DMS53 (cell line): ENCODE measurements around the gene SLC16A2.
"Not testable (repeated sequence)": the region's sequence is repeated elsewhere in the genome, so short reads cannot be mapped to it uniquely, and the experiment has no call there.

Experiments
- DNase-seq: peaks from one replicate; lab custom pipeline; 2025; lab: John Stamatoyannopoulos, UW

The SLC16A2 gene

GRCh38 chrX:74446876-74447275, 25.6 kb downstream of the SLC16A2 start:
- DNase-seq, result no peak

GRCh38 chrX:74448669-74449068, 27.4 kb downstream of the SLC16A2 start:
- no peak for DNase-seq

GRCh38 chrX:74449322-74449936, 28.1 kb downstream of the SLC16A2 start:
- no peak for DNase-seq

GRCh38 chrX:74449937-74450330, 28.6 kb downstream of the SLC16A2 start:
- DNase-seq, result no peak

GRCh38 chrX:74450803-74451449, 29.6 kb downstream of the SLC16A2 start:
- no peak for DNase-seq

- no peak for DNase-seq
Observed at GRCh38 chrX:74451450-74452198, 30.3 kb downstream of the SLC16A2 start.

GRCh38 chrX:74452199-74452481, 30.8 kb downstream of the SLC16A2 start:
- no peak for DNase-seq

GRCh38 chrX:74453178-74453577, 31.9 kb downstream of the SLC16A2 start:
- DNase-seq, result no peak

- not testable (repeated sequence) for DNase-seq
Observed at GRCh38 chrX:74454233-74454632, 32.9 kb downstream of the SLC16A2 start.

- DNase-seq, result peak; percentile 11
Observed at GRCh38 chrX:74458736-74459135, 37.4 kb downstream of the SLC16A2 start.

GRCh38 chrX:74461384-74461783, 40.1 kb downstream of the SLC16A2 start:
- DNase-seq, result no peak

GRCh38 chrX:74464722-74465121, 43.4 kb downstream of the SLC16A2 start:
- no peak for DNase-seq

- DNase-seq, result no peak
Observed at GRCh38 chrX:74465424-74465823, 44.1 kb downstream of the SLC16A2 start.

GRCh38 chrX:74467656-74468055, 46.4 kb downstream of the SLC16A2 start:
- DNase-seq, result no peak

GRCh38 chrX:74473116-74473515, 51.8 kb downstream of the SLC16A2 start:
- not testable (repeated sequence) for DNase-seq

GRCh38 chrX:74490247-74490646, 69.0 kb downstream of the SLC16A2 start:
- DNase-seq, result no peak

- DNase-seq, result peak; percentile 37
Observed at GRCh38 chrX:74492720-74493201, 71.5 kb downstream of the SLC16A2 start.

GRCh38 chrX:74493806-74494205, 72.5 kb downstream of the SLC16A2 start:
- DNase-seq, result no peak

GRCh38 chrX:74498924-74499323, 77.6 kb downstream of the SLC16A2 start:
- DNase-seq, result no peak

- DNase-seq, result no peak
Observed at GRCh38 chrX:74500067-74500466, 78.8 kb downstream of the SLC16A2 start.

GRCh38 chrX:74500555-74500954, 79.3 kb downstream of the SLC16A2 start:
- no peak for DNase-seq

- DNase-seq, result no peak
Observed at GRCh38 chrX:74505437-74505836, 84.1 kb downstream of the SLC16A2 start.
